C4-2B (cell line): ENCODE measurements around the gene PFKFB3.

Experiments used
- H3K27ac ChIP-seq: fragments of 450-650 bp; 2 replicates; pipeline ENCODE4 v1.5.1; 2017
- CTCF ChIP-seq: fragments of 450-650 bp; conservative IDR thresholded peaks from 2 replicates; pipeline ENCODE4 v1.5.1; 2017; ENCODE audit warnings: mild to moderate bottlenecking
- ZFX ChIP-seq: fragments of 450-650 bp; IDR thresholded peaks from 2 replicates; pipeline ENCODE4 v1.6.1; 2017

Gene PFKFB3

GRCh38 chr10:6221192-6221940 is 18.6 kb downstream of the PFKFB3 start:
- H3K27ac ChIP-seq, result no peak overlapping the region
- TF ChIP-seq ZFX, result no peak
- no peak for TF ChIP-seq CTCF

- TF ChIP-seq CTCF (no peak), ZFX (no peak)
- peak overlapping the region; percentile 16; the same call in 1 of the 2 replicates for H3K27ac ChIP-seq
Observed at GRCh38 chr10:6221971-6222751, 19.4 kb downstream of the PFKFB3 start.

- TF ChIP-seq CTCF (no peak), ZFX (no peak)
- H3K27ac ChIP-seq, result peak overlapping the region; percentile 16; the same call in 1 of the 2 replicates
Observed at GRCh38 chr10:6222755-6223154, 20.0 kb downstream of the PFKFB3 start.

GRCh38 chr10:6223981-6224380 is 21.2 kb downstream of the PFKFB3 start:
- TF ChIP-seq ZFX (no peak), CTCF (no peak)
- H3K27ac ChIP-seq, result no peak overlapping the region

- no peak overlapping the region for H3K27ac ChIP-seq
- no peak for TF ChIP-seq ZFX
- no peak for TF ChIP-seq CTCF
Observed at GRCh38 chr10:6224781-6225180, 22.0 kb downstream of the PFKFB3 start.

- no peak overlapping the region for H3K27ac ChIP-seq
- TF ChIP-seq CTCF, result no peak
- TF ChIP-seq ZFX, result no peak
Observed at GRCh38 chr10:6225263-6225814, 22.6 kb downstream of the PFKFB3 start.

- H3K27ac ChIP-seq, result no peak overlapping the region
- no peak for TF ChIP-seq CTCF
- TF ChIP-seq ZFX, result no peak
Observed at GRCh38 chr10:6226216-6226615, 23.5 kb downstream of the PFKFB3 start.
